Hepatocyte (in vitro differentiated cells): Measurements from ENCODE around the gene OR10H2. TPM values are rescaled to one million over a fixed set of nuclear protein-coding genes. Genes with fewer than 3 reads are reported as not detected.

Source experiments
- DNase-seq: peaks from one replicate; pipeline ENCODE4 v3.0.0-alpha.2; 2016; ENCODE audit warnings: low spot score
- H2AFZ ChIP-seq: fragments of 200-600 bp; sonication (generic); 2 replicates; pipeline ENCODE4 v1.6.0; 2016; ENCODE audit warnings: antibody characterized with exemption, mild to moderate bottlenecking
- H3K27ac ChIP-seq: fragments of 200-600 bp; sonication (generic); 2 replicates; pipeline ENCODE4 v1.5.1; 2016; ENCODE audit warnings: mild to moderate bottlenecking
- H3K27me3 ChIP-seq: fragments of 200-600 bp; sonication (generic); 2 replicates; pipeline ENCODE4 v1.6.1; 2016
- H3K36me3 ChIP-seq: fragments of 200-600 bp; sonication (generic); replicated peaks from 2 replicates; pipeline ENCODE4 v1.5.1; 2016; ENCODE audit warnings: low read depth; ENCODE audit not compliant: insufficient read depth
- H3K4me1 ChIP-seq: fragments of 200-600 bp; sonication (generic); 2 replicates; pipeline ENCODE4 v1.5.1; 2016; ENCODE audit warnings: mild to moderate bottlenecking, moderate library complexity; ENCODE audit not compliant: insufficient read depth
- H3K4me2 ChIP-seq: fragments of 200-600 bp; sonication (generic); 2 replicates; pipeline ENCODE4 v1.6.0; 2016
- H3K4me3 ChIP-seq: fragments of 200-600 bp; sonication (generic); 2 replicates; pipeline ENCODE4 v1.5.1; 2016; ENCODE audit warnings: mild to moderate bottlenecking
- H3K79me2 ChIP-seq: fragments of 200-600 bp; sonication (generic); 2 replicates; pipeline ENCODE4 v1.6.0; 2017; ENCODE audit warnings: mild to moderate bottlenecking
- H3K9me2 ChIP-seq: fragments of 200-600 bp; sonication (generic); replicated peaks from 2 replicates; pipeline ENCODE4 v1.6.0; 2017; ENCODE audit warnings: mild to moderate bottlenecking; ENCODE audit not compliant: insufficient read depth
- H3K9me3 ChIP-seq: fragments of 200-600 bp; sonication (generic); 2 replicates; pipeline ENCODE4 v1.5.1; 2016; ENCODE audit warnings: low read depth, mild to moderate bottlenecking
- H4K20me1 ChIP-seq: fragments of 200-600 bp; sonication (generic); 2 replicates; pipeline ENCODE4 v1.6.0; 2016; ENCODE audit warnings: mild to moderate bottlenecking; ENCODE audit not compliant: insufficient read depth, poor library complexity, severe bottlenecking
- CTCF ChIP-seq: fragments of 200-600 bp; sonication (generic); IDR thresholded peaks from 2 replicates; pipeline ENCODE4 v1.5.1; 2016; ENCODE audit warnings: antibody characterized with exemption, mild to moderate bottlenecking; ENCODE audit not compliant: poor library complexity
- EZH2 ChIP-seq: fragments of 200-600 bp; sonication (generic); IDR thresholded peaks from 2 replicates; pipeline ENCODE4 v1.6.1; 2016; ENCODE audit warnings: antibody characterized with exemption, mild to moderate bottlenecking, borderline replicate concordance
- EZH2phosphoT487 ChIP-seq: fragments of 200-600 bp; sonication (generic); IDR thresholded peaks from one replicate; pipeline ENCODE4 v1.6.1; 2018; ENCODE audit warnings: antibody characterized with exemption, mild to moderate bottlenecking, low read depth, moderate library complexity; ENCODE audit not compliant: unreplicated experiment, severe bottlenecking
- WGBS: methylation state at CpG from one replicate; pipeline ENCODE4 v1.1.6; 2016; ENCODE audit warnings: low lambda C conversion rate; ENCODE audit errors: missing lambda C conversion rate; 5-methylcytosine and 5-hydroxymethylcytosine counted together
- polyA plus RNA-seq: library from polyadenylated mRNA; unstranded; fragments of >200 nt; fragmentation: Nextera tagmentation; extraction: Ambion mirVana; gene quantifications from 2 replicates; pipeline ENCODE4 v1.2.1, GENCODE V29; 2016
- total RNA-seq: library from RNA; depleted of rRNA; stranded (reverse); fragments of >200 nt; gene quantifications from 2 replicates; pipeline ENCODE4 v1.2.3, GENCODE V29; 2014

Gene OR10H2
- total and polyA plus RNA-seq, 2 experiments from 2014 or later = not detected

- Histone ChIP-seq H4K20me1 (no peaks in the 10 kb centered on the region), H3K4me1 (no peaks in the 10 kb centered on the region), H3K36me3 (no peaks in the 10 kb centered on the region), H2AFZ (no peak overlapping the region), H3K4me3 (no peak overlapping the region), H3K27ac (no peak overlapping the region), H3K27me3 (no peaks in the 10 kb centered on the region), H3K79me2 (no peaks in the 10 kb centered on the region), H3K9me2 (no peaks in the 10 kb centered on the region), H3K9me3 (no peaks in the 10 kb centered on the region), H3K4me2 (no peak overlapping the region)
- no peak for DNase-seq
- WGBS = 81% methylated on average over 1 of the region's 1 CpG
- TF ChIP-seq EZH2 (no peak), CTCF (no peak)
Observed at GRCh38 chr19:15715642-15716041, 12.2 kb upstream of the OR10H2 start.

- Histone ChIP-seq H3K27me3 (no peaks in the 10 kb centered on the region), H4K20me1 (no peaks in the 10 kb centered on the region), H3K4me2 (no peak overlapping the region), H2AFZ (no peak overlapping the region), H3K36me3 (no peaks in the 10 kb centered on the region), H3K27ac (no peak overlapping the region), H3K9me3 (peaks cover 3% of the 10 kb centered on the region), H3K9me2 (no peaks in the 10 kb centered on the region), H3K4me3 (no peak overlapping the region), H3K79me2 (no peaks in the 10 kb centered on the region), H3K4me1 (no peaks in the 10 kb centered on the region)
- DNase-seq = no peak
- TF ChIP-seq EZH2 = no peak
- WGBS = 69% methylated on average over 6 of the region's 6 CpGs
Observed at GRCh38 chr19:15717809-15718208, 10.0 kb upstream of the OR10H2 start.

GRCh38 chr19:15721268-15721667 lies 6.6 kb upstream of the OR10H2 start:
- WGBS = 53% methylated on average over 1 of the region's 1 CpG
- no peaks in the 10 kb centered on the region for H3K79me2 ChIP-seq
- no peaks in the 10 kb centered on the region for H4K20me1 ChIP-seq
- TF ChIP-seq CTCF (no peak), EZH2 (no peak), EZH2phosphoT487 (no peak)
- H3K36me3 ChIP-seq = no peaks in the 10 kb centered on the region
- no peaks in the 10 kb centered on the region for H3K9me2 ChIP-seq
- H3K4me2 ChIP-seq = no peak overlapping the region
- DNase-seq = no peak
- H3K4me1 ChIP-seq = no peaks in the 10 kb centered on the region
- H3K27me3 ChIP-seq = no peaks in the 10 kb centered on the region
- H2AFZ ChIP-seq = no peak overlapping the region
- H3K27ac ChIP-seq = no peak overlapping the region
- peaks cover 3% of the 10 kb centered on the region for H3K9me3 ChIP-seq
- H3K4me3 ChIP-seq = no peak overlapping the region

GRCh38 chr19:15722956-15723355 lies 4.9 kb upstream of the OR10H2 start:
- Histone ChIP-seq H3K27ac (no peak overlapping the region), H3K9me2 (no peaks in the 10 kb centered on the region), H3K4me2 (no peak overlapping the region), H3K4me3 (no peak overlapping the region), H3K9me3 (peaks cover 3% of the 10 kb centered on the region), H2AFZ (no peak overlapping the region), H3K36me3 (no peaks in the 10 kb centered on the region), H4K20me1 (no peaks in the 10 kb centered on the region), H3K4me1 (no peaks in the 10 kb centered on the region), H3K27me3 (no peaks in the 10 kb centered on the region), H3K79me2 (no peaks in the 10 kb centered on the region)
- DNase-seq = no peak
- TF ChIP-seq EZH2phosphoT487 (no peak), EZH2 (no peak), CTCF (no peak)
- WGBS = 87% methylated on average over 24 of the region's 25 CpGs
